HG03378 (cell line): ENCODE data around the gene STPG4.

Experiments
- ATAC-seq: cut with Tn5 transposase; IDR thresholded peaks from one replicate; pipeline ENCODE4 v1.9.1; 2021; ENCODE audit warnings: mild to moderate bottlenecking, moderate library complexity; ENCODE audit not compliant: unreplicated experiment

The STPG4 gene

GRCh38 chr2:47091118-47091517, 64.0 kb downstream of the STPG4 start:
- no peak for ATAC-seq

- ATAC-seq = no peak
Observed at GRCh38 chr2:47089083-47089464, 66.0 kb downstream of the STPG4 start.

GRCh38 chr2:47088371-47089082, 66.6 kb downstream of the STPG4 start:
- ATAC-seq = no peak

GRCh38 chr2:47087051-47087450, 68.1 kb downstream of the STPG4 start:
- no peak for ATAC-seq

GRCh38 chr2:47086571-47086970, 68.5 kb downstream of the STPG4 start:
- no peak for ATAC-seq

- no peak for ATAC-seq
Observed at GRCh38 chr2:47086054-47086471, 69.0 kb downstream of the STPG4 start.

GRCh38 chr2:47083886-47084687, 71.0 kb downstream of the STPG4 start:
- ATAC-seq = no peak

- no peak for ATAC-seq
Observed at GRCh38 chr2:47083485-47083884, 71.6 kb downstream of the STPG4 start.

- no peak for ATAC-seq
Observed at GRCh38 chr2:47083005-47083404, 72.1 kb downstream of the STPG4 start.

- ATAC-seq = no peak
Observed at GRCh38 chr2:47080888-47081301, 74.2 kb downstream of the STPG4 start.

GRCh38 chr2:47079515-47080412, 75.3 kb downstream of the STPG4 start:
- no peak for ATAC-seq

- no peak for ATAC-seq
Observed at GRCh38 chr2:47078541-47079482, 76.3 kb downstream of the STPG4 start.

- ATAC-seq = no peak
Observed at GRCh38 chr2:47077442-47078117, 77.5 kb downstream of the STPG4 start.

- no peak for ATAC-seq
Observed at GRCh38 chr2:47076586-47077441, 78.3 kb downstream of the STPG4 start.

- ATAC-seq = no peak
Observed at GRCh38 chr2:47076126-47076506, 79.0 kb downstream of the STPG4 start.

GRCh38 chr2:47075361-47076125, 79.6 kb downstream of the STPG4 start:
- no peak for ATAC-seq

GRCh38 chr2:47074691-47075090, 80.4 kb downstream of the STPG4 start:
- no peak for ATAC-seq

GRCh38 chr2:47073641-47074040, 81.5 kb downstream of the STPG4 start:
- ATAC-seq = no peak
